ENCODE results near the gene RABGAP1L. TPM values are rescaled to one million over a fixed set of nuclear protein-coding genes. Genes with fewer than 3 reads are reported as not detected.

The RABGAP1L gene
- polyA plus RNA-seq, 3 donors = 35.2 to 75.3 (median 63.3) TPM

- no peaks in the 10 kb centered on the region for H4K20me1 ChIP-seq (ENCODE audit: insufficient read depth, low read length)
- H3K4me3 ChIP-seq (replicated peaks in 1 of 3; ENCODE audit: low read depth in 2 of 3, low read length in 3 of 3) = no peak overlapping the region
- peaks cover 0 to 5% (median 2%) of the 10 kb centered on the region in 7 donors for H3K9me3 Mint-ChIP-seq
- no peak for TF ChIP-seq CTCF (IDR thresholded peaks at IDR 0.05)
- no peaks in the 10 kb centered on the region for H3K9me3 ChIP-seq (replicated peaks in 1 of 2; ENCODE audit: control insufficient read depth in 1 of 2, insufficient read depth in 1 of 2, low read length in 2 of 2)
- intact Hi-C loops (cut with micrococcal nuclease) = no loop called here
- H3K4me2 ChIP-seq (replicated peaks; ENCODE audit: extremely low read depth, low read length, poor library complexity, severe bottlenecking) = no peak overlapping the region
- no peak overlapping the region for H3K27ac Mint-ChIP-seq
- H3K27me3 Mint-ChIP-seq (ENCODE audit: low read depth in 3 of 3) = peaks cover 0 to 3% (median 0%) of the 10 kb centered on the region in 3 donors
- no peaks in the 10 kb centered on the region for H3K36me3 Mint-ChIP-seq
- no CpG with 5 or more reads among the region's 1 CpG for WGBS (ENCODE audit: insufficient coverage)
- no peak overlapping the region for H2AFZ ChIP-seq (ENCODE audit: insufficient read depth, low read depth, low read length, poor library complexity, severe bottlenecking)
- no peaks in the 10 kb centered on the region for H3K79me2 ChIP-seq (ENCODE audit: insufficient read depth, low read length)
- H3K4me1 Mint-ChIP-seq = no peaks in the 10 kb centered on the region
- no peaks in the 10 kb centered on the region for H3K36me3 ChIP-seq (replicated peaks in 1 of 2; ENCODE audit: control insufficient read depth in 1 of 2, insufficient read depth in 2 of 2, low read length in 2 of 2)
- no peak overlapping the region for H3K27ac ChIP-seq (ENCODE audit: low read depth in 1 of 2, low read length in 2 of 2)
- no peaks in the 10 kb centered on the region for H3K4me1 ChIP-seq (ENCODE audit: control insufficient read depth in 1 of 2, insufficient read depth in 2 of 2, low read length in 2 of 2)
- H3K4me3 Mint-ChIP-seq = no peak overlapping the region
- no peak for DNase-seq
- no peaks in the 10 kb centered on the region for H3K27me3 ChIP-seq (ENCODE audit: control insufficient read depth in 2 of 2, insufficient read depth in 2 of 2, low read length in 2 of 2)
- no peak overlapping the region for H3K9ac ChIP-seq (ENCODE audit: insufficient read depth, low read length, poor library complexity, severe bottlenecking)
Measured at GRCh38 chr1:174657893-174658292, 498.6 kb downstream of the RABGAP1L start.

DNA sequence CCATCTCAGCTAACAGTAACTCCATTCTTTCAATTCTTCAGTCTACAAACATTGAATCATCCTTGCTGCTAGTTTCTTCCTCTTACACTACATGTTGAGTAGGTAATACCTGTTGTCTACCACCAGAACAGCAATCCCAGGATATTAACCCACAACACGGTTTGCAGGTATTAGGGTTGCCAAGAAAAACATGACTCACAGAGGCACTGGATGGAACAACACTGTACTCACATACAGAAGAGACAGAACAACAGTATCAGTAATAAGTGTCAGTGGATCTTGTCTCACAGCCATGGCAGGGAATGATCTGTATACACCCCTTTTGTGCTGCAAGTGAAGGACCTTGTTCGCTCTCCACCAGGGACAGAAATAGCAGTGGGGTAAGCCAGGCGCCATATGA lies 500.5 kb downstream of the RABGAP1L start:
- Histone ChIP-seq H3K4me1 (ENCODE audit: control insufficient read depth in 1 of 2, insufficient read depth in 2 of 2, low read length in 2 of 2) (no peaks in the 10 kb centered on the region), H2AFZ (ENCODE audit: insufficient read depth, low read depth, low read length, poor library complexity, severe bottlenecking) (no peak overlapping the region), H3K27ac (ENCODE audit: low read depth in 1 of 2, low read length in 2 of 2) (no peak overlapping the region), H3K79me2 (ENCODE audit: insufficient read depth, low read length) (no peaks in the 10 kb centered on the region), H3K36me3 (replicated peaks in 1 of 2; ENCODE audit: control insufficient read depth in 1 of 2, insufficient read depth in 2 of 2, low read length in 2 of 2) (no peaks in the 10 kb centered on the region), H4K20me1 (ENCODE audit: insufficient read depth, low read length) (no peaks in the 10 kb centered on the region), H3K4me2 (replicated peaks; ENCODE audit: extremely low read depth, low read length, poor library complexity, severe bottlenecking) (no peak overlapping the region), H3K4me3 (replicated peaks in 1 of 3; ENCODE audit: low read depth in 2 of 3, low read length in 3 of 3) (no peak overlapping the region), H3K9me3 (replicated peaks in 1 of 2; ENCODE audit: control insufficient read depth in 1 of 2, insufficient read depth in 1 of 2, low read length in 2 of 2) (no peaks in the 10 kb centered on the region), H3K27me3 (ENCODE audit: control insufficient read depth in 2 of 2, insufficient read depth in 2 of 2, low read length in 2 of 2) (no peaks in the 10 kb centered on the region), H3K9ac (ENCODE audit: insufficient read depth, low read length, poor library complexity, severe bottlenecking) (no peak overlapping the region)
- H3K27me3 Mint-ChIP-seq (ENCODE audit: low read depth in 3 of 3) = peaks cover 0 to 4% (median 0%) of the 10 kb centered on the region in 3 donors
- 80% methylated on average over 1 of the region's 3 CpGs for WGBS (ENCODE audit: insufficient coverage)
- intact Hi-C loops (cut with micrococcal nuclease) = no loop called here
- no peak for DNase-seq
- no peak overlapping the region for H3K27ac Mint-ChIP-seq
- H3K36me3 Mint-ChIP-seq = peaks cover 0 to 1% of the 10 kb centered on the region in 2 donors
- peaks cover 0 to 5% (median 2%) of the 10 kb centered on the region in 7 donors for H3K9me3 Mint-ChIP-seq
- no peak for TF ChIP-seq CTCF (IDR thresholded peaks at IDR 0.05)
- H3K4me3 Mint-ChIP-seq = no peak overlapping the region
- H3K4me1 Mint-ChIP-seq = no peaks in the 10 kb centered on the region

All from CD14-positive monocyte (primary cell).